Keratinocyte (primary cell): Measurements from ENCODE around the gene ABR. TPM values are rescaled to one million over a fixed set of nuclear protein-coding genes. Genes with fewer than 3 reads are reported as not detected.
"Not testable (repeated sequence)": the region's sequence is repeated elsewhere in the genome, so short reads cannot be mapped to it uniquely, and the experiment has no call there.

Experiments used
- DNase-seq: peaks from one replicate; pipeline ENCODE4 v3.0.0-alpha.2; 2011; ENCODE audit warnings: low read depth, missing footprints, low spot score
- FAIRE-seq: peaks from 2 replicates; lab custom pipeline; 2011; peaks lifted over from hg19 to GRCh38; lab: Jason Lieb, UNC
- H2AFZ ChIP-seq: 2 replicates; pipeline ENCODE4 v1.6.0; 2012; ENCODE audit warnings: low read length, control low read depth, inconsistent platforms; ENCODE audit not compliant: control insufficient read depth
- H3K27ac ChIP-seq: 2 replicates; pipeline ENCODE4 v1.5.1; 2011; ENCODE audit warnings: low read length; ENCODE audit not compliant: control insufficient read depth, insufficient read depth
- H3K27me3 ChIP-seq: 3 replicates; pipeline ENCODE4 v1.6.0; 2011; ENCODE audit warnings: low read length; ENCODE audit not compliant: control insufficient read depth, insufficient read depth; ENCODE audit errors: extremely low read depth
- H3K36me3 ChIP-seq, 2 experiments: 2 replicates in 1 of 2; 3 replicates in 1 of 2; pipeline ENCODE4 v1.5.1; 2011; ENCODE audit warnings: low read length in 2 of 2, mild to moderate bottlenecking in 1 of 2; ENCODE audit not compliant: control insufficient read depth in 2 of 2, insufficient read depth in 2 of 2; ENCODE audit errors: extremely low read depth in 1 of 2
- H3K4me1 ChIP-seq: 3 replicates; pipeline ENCODE4 v1.5.1; 2011; ENCODE audit warnings: low read length; ENCODE audit not compliant: control insufficient read depth, insufficient read depth; ENCODE audit errors: extremely low read depth
- H3K4me2 ChIP-seq: 3 replicates; pipeline ENCODE4 v1.6.0; 2011; ENCODE audit warnings: low read depth, low read length; ENCODE audit not compliant: control insufficient read depth, insufficient read depth; ENCODE audit errors: extremely low read depth
- H3K4me3 ChIP-seq, 3 experiments: fragments of 200-600 bp in 1 of 3; sonication (generic) in 1 of 3; 2 replicates in 2 of 3; 3 replicates in 1 of 3; pipeline ENCODE4 v1.5.1; 2011 to 2016; ENCODE audit warnings: low read length in 3 of 3, mild to moderate bottlenecking in 3 of 3, control low read depth in 2 of 3, inconsistent platforms in 1 of 3, low read depth in 1 of 3, mixed read lengths in 1 of 3, mixed run types in 1 of 3, moderate library complexity in 1 of 3; ENCODE audit not compliant: control insufficient read depth in 2 of 3, insufficient read depth in 2 of 3; ENCODE audit errors: extremely low read depth in 1 of 3
- H3K79me2 ChIP-seq: 2 replicates; pipeline ENCODE4 v1.6.0; 2012; ENCODE audit warnings: low read length; ENCODE audit not compliant: control insufficient read depth, insufficient read depth
- H3K9ac ChIP-seq: 3 replicates; pipeline ENCODE4 v1.6.0; 2011; ENCODE audit warnings: low read length; ENCODE audit not compliant: control insufficient read depth, insufficient read depth; ENCODE audit errors: extremely low read depth
- H3K9me1 ChIP-seq: 3 replicates; pipeline ENCODE4 v1.6.0; 2011; ENCODE audit warnings: low read length; ENCODE audit not compliant: control insufficient read depth, insufficient read depth; ENCODE audit errors: extremely low read depth
- H3K9me3 ChIP-seq: 2 replicates; pipeline ENCODE4 v1.5.1; 2012; ENCODE audit warnings: low read depth, low read length; ENCODE audit not compliant: control insufficient read depth
- H4K20me1 ChIP-seq: 3 replicates; pipeline ENCODE4 v1.6.0; 2011; ENCODE audit warnings: low read length; ENCODE audit not compliant: control insufficient read depth, insufficient read depth; ENCODE audit errors: extremely low read depth
- EZH2 ChIP-seq: IDR thresholded peaks from one replicate; pipeline ENCODE4 v1.6.1; 2012; ENCODE audit warnings: inconsistent platforms, mild to moderate bottlenecking, low read length, moderate library complexity
- dilution Hi-C: fragments of 300-500 bp; cut with MboI; formaldehyde crosslinking; loops from one replicate; pipeline ENCODE4 v1.7.0; 2020; ENCODE audit warnings: low sequenced_read_pairs; ENCODE audit not compliant: extremely low pct_ligation_motif_present
- polyA plus RNA-seq, 5 experiments: library from polyadenylated mRNA; depleted of rRNA in 3 of 5; stranded (reverse) in 3 of 5; stranded (forward) in 1 of 5; unstranded in 1 of 5; fragments of >200 nt; gene quantifications; 1 replicate in 1 of 5; 2 replicates in 3 of 5; 3 replicates in 1 of 5; pipeline versions ENCODE4 v1.2.1 to v1.2.3, GENCODE V29; 2011 to 2012; ENCODE audit warnings: missing spikeins in 2 of 5, low read depth in 1 of 5, low replicate concordance in 1 of 5
- TF ChIP-seq, protein P1 (sequence below), 3 experiments: IDR thresholded peaks in 1 of 3; conservative IDR thresholded peaks in 1 of 3; optimal IDR thresholded peaks in 1 of 3; 2 replicates in 2 of 3; 3 replicates in 1 of 3; pipeline versions ENCODE3 to v1.5.1; 2011; ENCODE audit warnings: low read length in 3 of 3, mild to moderate bottlenecking in 3 of 3, moderate library complexity in 2 of 3, control low read depth in 1 of 3, inconsistent platforms in 1 of 3; ENCODE audit not compliant: insufficient read depth in 2 of 3; ENCODE audit errors: extremely low read depth in 1 of 3

The ABR gene
- polyA plus RNA-seq, 1 donor (not counting 4 experiments of a cell fraction or from before 2014, with no cell fraction given) = 17.3 TPM

DNA sequence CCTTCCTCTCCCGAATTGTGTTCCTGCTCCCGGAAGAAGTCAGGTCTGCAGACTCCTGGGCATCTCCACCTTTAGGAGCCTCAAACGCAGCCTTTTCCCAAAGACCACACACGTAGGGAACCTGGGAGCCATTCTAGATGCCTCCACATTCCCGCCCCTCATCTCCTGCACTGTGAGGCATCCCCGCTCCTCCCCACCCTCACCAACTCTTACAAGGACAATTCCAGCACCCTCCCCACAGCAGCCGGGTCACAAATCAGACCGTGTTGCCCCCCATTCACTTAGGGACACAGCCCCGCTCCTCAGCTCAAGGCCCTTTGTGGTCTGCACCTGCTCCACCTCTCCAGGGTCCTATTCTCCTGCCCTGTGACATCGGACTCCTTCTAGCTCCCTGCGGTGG, 49.6 kb downstream of the ABR start:
- TF ChIP-seq, protein P1, sequence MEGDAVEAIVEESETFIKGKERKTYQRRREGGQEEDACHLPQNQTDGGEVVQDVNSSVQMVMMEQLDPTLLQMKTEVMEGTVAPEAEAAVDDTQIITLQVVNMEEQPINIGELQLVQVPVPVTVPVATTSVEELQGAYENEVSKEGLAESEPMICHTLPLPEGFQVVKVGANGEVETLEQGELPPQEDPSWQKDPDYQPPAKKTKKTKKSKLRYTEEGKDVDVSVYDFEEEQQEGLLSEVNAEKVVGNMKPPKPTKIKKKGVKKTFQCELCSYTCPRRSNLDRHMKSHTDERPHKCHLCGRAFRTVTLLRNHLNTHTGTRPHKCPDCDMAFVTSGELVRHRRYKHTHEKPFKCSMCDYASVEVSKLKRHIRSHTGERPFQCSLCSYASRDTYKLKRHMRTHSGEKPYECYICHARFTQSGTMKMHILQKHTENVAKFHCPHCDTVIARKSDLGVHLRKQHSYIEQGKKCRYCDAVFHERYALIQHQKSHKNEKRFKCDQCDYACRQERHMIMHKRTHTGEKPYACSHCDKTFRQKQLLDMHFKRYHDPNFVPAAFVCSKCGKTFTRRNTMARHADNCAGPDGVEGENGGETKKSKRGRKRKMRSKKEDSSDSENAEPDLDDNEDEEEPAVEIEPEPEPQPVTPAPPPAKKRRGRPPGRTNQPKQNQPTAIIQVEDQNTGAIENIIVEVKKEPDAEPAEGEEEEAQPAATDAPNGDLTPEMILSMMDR (optimal IDR thresholded peaks at IDR 0.05 in 1 of 3, IDR thresholded peaks at IDR 0.05 in 1 of 3, conservative IDR thresholded peaks at IDR 0.05 in 1 of 3; ENCODE audit: extremely low read depth in 1 of 3, insufficient read depth in 2 of 3, low read length in 3 of 3) = no peak
- no peak for TF ChIP-seq EZH2
- Histone ChIP-seq H3K79me2 (no peaks in the 10 kb centered on the region), H3K27me3 (peaks cover 14% of the 10 kb centered on the region), H3K9me3 (no peaks in the 10 kb centered on the region), H2AFZ (no peak overlapping the region), H3K4me2 (no peak overlapping the region), H3K36me3 (no peaks in the 10 kb centered on the region), H4K20me1 (no peaks in the 10 kb centered on the region), H3K4me1 (no peaks in the 10 kb centered on the region), H3K9ac (no peak overlapping the region), H3K9me1 (no peaks in the 10 kb centered on the region), H3K27ac (no peak overlapping the region), H3K4me3 (no peak overlapping the region)
- FAIRE-seq (no peak), DNase-seq (no peak)
- dilution Hi-C loops = no loop called here

DNA sequence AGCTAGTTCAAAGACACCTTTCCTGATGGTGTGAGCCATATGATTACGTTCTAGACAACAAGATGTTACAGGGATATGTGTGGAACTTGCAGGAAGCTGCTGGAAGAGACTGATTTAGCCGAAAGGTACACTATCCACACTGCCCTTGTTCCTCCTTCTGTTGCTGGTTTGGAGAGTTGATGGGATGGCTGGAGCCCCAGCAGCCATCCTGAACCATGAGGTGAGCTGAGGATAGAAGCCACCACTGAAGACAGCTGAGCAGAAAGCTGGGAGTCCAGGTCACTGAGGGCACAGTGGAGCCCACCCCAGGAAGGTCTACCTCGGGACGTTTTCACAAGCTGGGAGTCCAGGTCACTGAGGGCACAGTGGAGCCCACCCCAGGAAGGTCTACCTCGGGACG, 51.3 kb downstream of the ABR start:
- H3K4me3 ChIP-seq, H4K20me1 ChIP-seq, dilution Hi-C loops, H3K79me2 ChIP-seq, H3K9ac ChIP-seq, H2AFZ ChIP-seq, H3K4me2 ChIP-seq, H3K4me1 ChIP-seq, H3K27ac ChIP-seq, H3K9me1 ChIP-seq, H3K36me3 ChIP-seq, FAIRE-seq, DNase-seq, H3K9me3 ChIP-seq: not testable (repeated sequence)
- H3K27me3 ChIP-seq = peaks cover 19% of the 10 kb centered on the region
